HG02763 (cell line): ENCODE measurements around the gene SHOC1.
"Not testable (repeated sequence)": the region's sequence is repeated elsewhere in the genome, so short reads cannot be mapped to it uniquely, and the experiment has no call there.

Source experiments
- ATAC-seq: cut with Tn5 transposase; IDR thresholded peaks from one replicate; pipeline ENCODE4 v1.9.1; 2021; ENCODE audit warnings: mild to moderate bottlenecking, moderate library complexity; ENCODE audit not compliant: unreplicated experiment

Gene SHOC1

GRCh38 chr9:111794835-111795556 is at the start of gene SHOC1:
Gene SHOC1, minus strand, starts transcription at chr9:111794937. Its CDS starts 3,519 bp downstream, at chr9:111791418.
- ATAC-seq = no peak

GRCh38 chr9:111843971-111844370 is 49.2 kb upstream of the SHOC1 start:
- ATAC-seq = no peak

GRCh38 chr9:111842313-111842712 is 47.6 kb upstream of the SHOC1 start:
- ATAC-seq = no peak

- no peak for ATAC-seq
Measured at GRCh38 chr9:111840442-111840841, 45.7 kb upstream of the SHOC1 start.

GRCh38 chr9:111839987-111840386 is 45.2 kb upstream of the SHOC1 start:
- no peak for ATAC-seq

- ATAC-seq = no peak
Measured at GRCh38 chr9:111839387-111839786, 44.6 kb upstream of the SHOC1 start.

- no peak for ATAC-seq
Measured at GRCh38 chr9:111838439-111838838, 43.7 kb upstream of the SHOC1 start.

GRCh38 chr9:111836311-111836710 is 41.6 kb upstream of the SHOC1 start:
- no peak for ATAC-seq

GRCh38 chr9:111833941-111834340 is 39.2 kb upstream of the SHOC1 start:
- ATAC-seq = no peak

GRCh38 chr9:111832449-111832848 is 37.7 kb upstream of the SHOC1 start:
- ATAC-seq = no peak

- ATAC-seq = no peak
Measured at GRCh38 chr9:111831371-111832108, 36.8 kb upstream of the SHOC1 start.

- no peak for ATAC-seq
Measured at GRCh38 chr9:111828193-111828592, 33.5 kb upstream of the SHOC1 start.

GRCh38 chr9:111825468-111826145 is 30.9 kb upstream of the SHOC1 start:
- ATAC-seq = no peak

- no peak for ATAC-seq
Measured at GRCh38 chr9:111821006-111821528, 26.3 kb upstream of the SHOC1 start.

- no peak for ATAC-seq
Measured at GRCh38 chr9:111819360-111819759, 24.6 kb upstream of the SHOC1 start.

GRCh38 chr9:111815285-111816070 is 20.7 kb upstream of the SHOC1 start:
- no peak for ATAC-seq

GRCh38 chr9:111812337-111812736 is 17.6 kb upstream of the SHOC1 start:
- ATAC-seq = no peak

GRCh38 chr9:111810908-111811307 is 16.2 kb upstream of the SHOC1 start:
- no peak for ATAC-seq

- not testable (repeated sequence) for ATAC-seq
Measured at GRCh38 chr9:111810415-111810814, 15.7 kb upstream of the SHOC1 start.

GRCh38 chr9:111807197-111807596 is 12.5 kb upstream of the SHOC1 start:
- no peak for ATAC-seq

- ATAC-seq = no peak
Measured at GRCh38 chr9:111806259-111806658, 11.5 kb upstream of the SHOC1 start.
